HL-60 (cell line): Measurements from ENCODE around the gene FAH.

ENCODE experiments used
- CTCF ChIP-seq: IDR thresholded peaks from one replicate; pipeline ENCODE4 v1.5.1; 2011; ENCODE audit warnings: low read length, control low read depth, inconsistent platforms; ENCODE audit not compliant: insufficient read depth
- GABPA ChIP-seq: IDR thresholded peaks from 2 replicates; pipeline ENCODE4 v1.6.1; 2012; ENCODE audit warnings: low read depth
- POLR2AphosphoS5 ChIP-seq: IDR thresholded peaks from 2 replicates; pipeline ENCODE4 v1.6.1; 2012; ENCODE audit warnings: low read depth
- SPI1 ChIP-seq: IDR thresholded peaks from 2 replicates; pipeline ENCODE4 v1.6.1; 2012; ENCODE audit warnings: low read depth, mild to moderate bottlenecking, borderline replicate concordance

GRCh38 chr15:80154336-80154735 is 1.5 kb downstream of the FAH start:
- TF ChIP-seq SPI1 (no peak), CTCF (no peak), POLR2AphosphoS5 (no peak), GABPA (no peak)
